Measurements from ENCODE around the gene MVB12B. TPM values are rescaled to one million over a fixed set of nuclear protein-coding genes. Genes with fewer than 3 reads are reported as not detected.

The MVB12B gene
- total RNA-seq, 1 experiment from 2014 or later: 4.5 TPM

DNA sequence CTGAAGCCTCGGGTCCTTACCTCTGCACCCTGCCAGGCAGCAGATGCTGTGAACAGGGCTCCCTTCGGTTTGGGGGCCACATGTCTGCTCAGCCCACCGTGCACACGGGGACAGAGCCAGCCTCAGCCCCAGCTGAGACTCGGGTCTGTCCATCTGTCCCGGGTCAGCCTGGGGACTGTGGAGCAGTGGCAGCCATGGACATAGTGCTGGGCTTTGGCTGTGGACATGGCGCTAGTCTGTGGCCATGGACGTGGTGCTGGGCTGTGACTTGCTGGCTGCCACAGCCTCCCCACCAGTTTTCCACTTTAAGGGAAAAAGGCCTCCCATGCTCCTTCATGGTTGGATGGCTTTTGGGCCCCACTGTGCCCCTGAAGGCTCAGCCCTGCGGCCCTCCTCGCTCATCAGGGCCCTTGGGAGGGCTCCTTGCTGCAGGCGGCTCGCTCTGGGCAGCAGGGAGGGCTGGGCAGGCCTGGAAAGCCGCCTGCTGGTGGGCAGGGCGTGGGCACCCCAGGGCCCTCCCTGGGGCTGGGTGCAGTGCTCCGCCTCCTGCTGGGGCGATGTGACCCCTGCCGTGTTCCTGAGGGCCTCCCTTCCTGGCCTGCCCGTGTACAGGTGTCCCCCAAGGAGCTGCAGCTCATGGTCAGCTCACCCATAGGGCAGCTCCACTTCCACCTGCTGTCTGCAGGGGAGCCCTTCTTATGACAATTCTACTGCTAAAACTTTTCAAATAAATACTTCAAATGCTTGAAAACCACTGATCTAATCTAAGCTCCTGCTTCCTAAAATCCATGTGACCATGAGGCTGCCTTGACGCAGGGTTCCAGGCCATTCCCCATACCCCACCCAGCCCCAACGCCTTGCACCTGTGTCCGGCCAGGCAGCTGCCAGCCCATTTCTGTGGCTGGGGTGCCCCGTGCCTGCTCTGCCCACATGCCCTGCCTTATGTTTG, 175.0 kb downstream of the MVB12B start:
- intact Hi-C loops (cut with micrococcal nuclease; ENCODE audit: unreplicated experiment): loop anchor here (2.0 kb wide), 1 partner anchor 57 kb away; no protein-coding TSS in a partner anchor
- Mint-ChIP-seq H3K27me3 (ENCODE audit: unreplicated experiment) (peaks cover 12% of the 10 kb centered on the region), H3K36me3 (ENCODE audit: insufficient read depth, unreplicated experiment) (no peaks in the 10 kb centered on the region), H3K4me1 (ENCODE audit: low read depth, unreplicated experiment) (no peaks in the 10 kb centered on the region), H3K9me3 (ENCODE audit: low read depth, unreplicated experiment) (no peaks in the 10 kb centered on the region), H3K27ac (ENCODE audit: unreplicated experiment) (no peak overlapping the region), H3K4me3 (ENCODE audit: low read depth, unreplicated experiment) (no peak overlapping the region)
- TF ChIP-seq, protein P1, sequence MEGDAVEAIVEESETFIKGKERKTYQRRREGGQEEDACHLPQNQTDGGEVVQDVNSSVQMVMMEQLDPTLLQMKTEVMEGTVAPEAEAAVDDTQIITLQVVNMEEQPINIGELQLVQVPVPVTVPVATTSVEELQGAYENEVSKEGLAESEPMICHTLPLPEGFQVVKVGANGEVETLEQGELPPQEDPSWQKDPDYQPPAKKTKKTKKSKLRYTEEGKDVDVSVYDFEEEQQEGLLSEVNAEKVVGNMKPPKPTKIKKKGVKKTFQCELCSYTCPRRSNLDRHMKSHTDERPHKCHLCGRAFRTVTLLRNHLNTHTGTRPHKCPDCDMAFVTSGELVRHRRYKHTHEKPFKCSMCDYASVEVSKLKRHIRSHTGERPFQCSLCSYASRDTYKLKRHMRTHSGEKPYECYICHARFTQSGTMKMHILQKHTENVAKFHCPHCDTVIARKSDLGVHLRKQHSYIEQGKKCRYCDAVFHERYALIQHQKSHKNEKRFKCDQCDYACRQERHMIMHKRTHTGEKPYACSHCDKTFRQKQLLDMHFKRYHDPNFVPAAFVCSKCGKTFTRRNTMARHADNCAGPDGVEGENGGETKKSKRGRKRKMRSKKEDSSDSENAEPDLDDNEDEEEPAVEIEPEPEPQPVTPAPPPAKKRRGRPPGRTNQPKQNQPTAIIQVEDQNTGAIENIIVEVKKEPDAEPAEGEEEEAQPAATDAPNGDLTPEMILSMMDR (IDR thresholded peaks at IDR 0.05; ENCODE audit: unreplicated experiment): no peak
- CTCF ChIA-PET: no interaction called here
- DNase-seq: no peak
- no TSS peak for BruUV-seq (replicated peaks)

DNA sequence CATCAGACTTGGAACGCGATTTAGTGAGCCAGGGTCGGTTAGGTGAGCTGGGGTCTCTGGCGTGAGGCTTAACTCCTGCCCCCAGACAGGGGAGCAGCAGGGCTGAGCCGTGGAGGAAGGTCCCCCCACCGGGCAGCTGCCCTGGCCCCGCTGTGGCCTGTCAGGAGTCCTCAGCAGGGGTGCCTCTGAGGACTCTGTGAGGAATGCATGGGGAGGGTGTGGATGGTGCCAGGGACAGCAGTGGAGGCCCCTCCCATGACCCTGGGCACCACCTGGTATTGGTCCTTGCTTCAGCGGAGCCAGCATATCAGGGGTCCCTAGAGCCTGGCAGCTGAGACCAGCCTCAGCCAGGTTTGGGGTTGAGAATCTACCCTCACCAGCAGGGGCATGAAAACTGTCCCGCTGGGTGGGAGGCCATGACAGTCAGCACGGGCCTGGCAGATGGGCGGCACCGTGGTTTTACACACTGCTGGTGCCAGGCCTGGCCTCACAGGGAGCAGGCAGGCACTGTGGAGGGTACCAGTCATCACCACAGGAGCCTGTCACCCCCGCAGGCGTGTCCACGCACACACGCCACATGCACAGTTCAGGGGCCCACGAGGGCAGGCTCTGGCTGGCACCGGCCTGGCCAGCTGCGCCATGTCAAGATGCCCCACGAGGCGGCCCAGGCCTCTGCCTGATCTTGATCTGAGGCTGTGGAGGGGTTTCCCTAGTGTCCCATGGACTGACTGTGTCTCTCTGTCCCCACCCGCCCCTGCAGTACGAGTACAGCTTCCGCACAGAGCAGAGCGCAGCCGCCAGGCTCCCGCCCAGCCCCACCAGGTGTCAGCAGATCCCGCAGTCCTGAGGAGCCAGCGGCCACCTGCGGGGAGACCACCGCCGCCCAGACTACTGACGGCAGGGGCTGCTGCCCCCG, 176.0 kb downstream of the MVB12B start:
- H3K9me3 Mint-ChIP-seq (ENCODE audit: low read depth, unreplicated experiment): no peaks in the 10 kb centered on the region
- TF ChIP-seq, protein P1 (IDR thresholded peaks at IDR 0.05; ENCODE audit: unreplicated experiment): no peak
- no peak for DNase-seq
- H3K27me3 Mint-ChIP-seq (ENCODE audit: unreplicated experiment): peaks cover 12% of the 10 kb centered on the region
- H3K36me3 Mint-ChIP-seq (ENCODE audit: insufficient read depth, unreplicated experiment): no peaks in the 10 kb centered on the region
- CTCF ChIA-PET: interaction anchor here (0.8 kb wide), 1 partner anchor 48 kb away, joined by 3 read pairs; no protein-coding TSS in a partner anchor
- BruUV-seq (replicated peaks): no TSS peak
- no peak overlapping the region for H3K27ac Mint-ChIP-seq (ENCODE audit: unreplicated experiment)
- no peaks in the 10 kb centered on the region for H3K4me1 Mint-ChIP-seq (ENCODE audit: low read depth, unreplicated experiment)
- intact Hi-C loops (cut with micrococcal nuclease; ENCODE audit: unreplicated experiment): no loop called here
- no peak overlapping the region for H3K4me3 Mint-ChIP-seq (ENCODE audit: low read depth, unreplicated experiment)

DNA sequence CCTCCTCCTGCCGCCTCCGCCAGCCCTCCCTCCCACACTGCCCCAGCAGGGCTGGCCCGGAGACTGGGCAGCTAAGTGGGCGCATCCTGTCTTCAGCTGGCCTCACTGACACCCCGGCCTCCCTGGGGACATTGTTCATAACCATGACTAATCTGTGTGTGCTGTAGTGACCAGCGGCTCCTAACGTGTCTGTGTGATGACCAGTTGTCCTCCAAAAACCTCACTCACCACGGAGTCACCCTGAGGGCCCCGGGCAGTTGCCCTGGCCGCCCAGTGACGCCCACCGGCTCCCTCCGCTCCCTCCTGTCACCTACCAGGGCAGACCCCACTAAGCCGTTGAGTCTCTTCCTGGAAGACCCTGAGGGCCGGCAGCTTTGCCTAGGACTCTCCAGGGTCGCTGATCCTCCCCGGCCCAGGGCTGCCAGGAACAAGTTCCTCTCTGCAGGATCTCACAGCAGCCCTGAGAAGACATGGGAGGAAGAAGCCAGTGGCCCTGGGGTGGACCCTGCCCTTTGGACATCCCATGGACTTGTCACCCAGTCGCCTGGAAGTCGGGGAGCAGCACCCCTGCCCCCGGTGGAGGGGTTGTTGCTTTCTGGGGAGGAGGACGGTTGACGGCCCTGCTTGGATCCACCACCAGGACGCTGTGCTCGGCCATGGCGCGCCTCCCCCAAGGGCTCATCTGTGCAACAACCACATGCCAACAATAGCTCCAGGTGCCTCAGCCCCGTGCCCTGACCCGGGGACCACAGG, 176.9 kb downstream of the MVB12B start:
- Mint-ChIP-seq H3K27ac (ENCODE audit: unreplicated experiment) (no peak overlapping the region), H3K4me3 (ENCODE audit: low read depth, unreplicated experiment) (no peak overlapping the region), H3K9me3 (ENCODE audit: low read depth, unreplicated experiment) (no peaks in the 10 kb centered on the region), H3K36me3 (ENCODE audit: insufficient read depth, unreplicated experiment) (no peaks in the 10 kb centered on the region), H3K27me3 (ENCODE audit: unreplicated experiment) (peaks cover 20% of the 10 kb centered on the region), H3K4me1 (ENCODE audit: low read depth, unreplicated experiment) (no peaks in the 10 kb centered on the region)
- CTCF ChIA-PET: interaction anchor here (0.8 kb wide), 1 partner anchor 47 kb away, joined by 3 read pairs; no protein-coding TSS in a partner anchor
- TF ChIP-seq, protein P1 (IDR thresholded peaks at IDR 0.05; ENCODE audit: unreplicated experiment): no peak
- intact Hi-C loops (cut with micrococcal nuclease; ENCODE audit: unreplicated experiment): no loop called here
- no peak for DNase-seq
- no TSS peak for BruUV-seq (replicated peaks)
